ENCODE data around the gene ATP8B1.

Gene ATP8B1

GRCh38 chr18:57789090-57789489 is 14.0 kb downstream of the ATP8B1 start:
- TF ChIP-seq TCF12 (IDR thresholded peaks at IDR 0.05; ENCODE audit: low read depth) = no peak
- TF ChIP-seq REST (IDR thresholded peaks at IDR 0.05; ENCODE audit: low read depth) = no peak
- TF ChIP-seq NFIC (IDR thresholded peaks at IDR 0.05) = no peak
- TF ChIP-seq EP300 (IDR thresholded peaks at IDR 0.05; ENCODE audit: borderline replicate concordance) = no peak
- TF ChIP-seq CREB1 (IDR thresholded peaks at IDR 0.05; ENCODE audit: low read depth) = no peak
- no peak for TF ChIP-seq TEAD4 (IDR thresholded peaks at IDR 0.05)
- TF ChIP-seq USF1 (IDR thresholded peaks at IDR 0.05) = no peak
- no peak for TF ChIP-seq YY1 (IDR thresholded peaks at IDR 0.05; ENCODE audit: low read depth)
- TF ChIP-seq MAX (IDR thresholded peaks at IDR 0.05) = no peak
- no peak for TF ChIP-seq FOXM1 (IDR thresholded peaks at IDR 0.05; ENCODE audit: borderline replicate concordance, low read depth)
- TF ChIP-seq RAD21 (IDR thresholded peaks at IDR 0.05; ENCODE audit: low read depth) = no peak

- TF ChIP-seq NFIC (IDR thresholded peaks at IDR 0.05) (no peak), FOXM1 (IDR thresholded peaks at IDR 0.05; ENCODE audit: borderline replicate concordance, low read depth) (no peak), EGR1 (IDR thresholded peaks at IDR 0.05) (no peak)
Measured at GRCh38 chr18:57787068-57787685, 15.9 kb downstream of the ATP8B1 start.

- TF ChIP-seq YY1 (IDR thresholded peaks at IDR 0.05; ENCODE audit: low read depth) = no peak
- no peak for TF ChIP-seq REST (IDR thresholded peaks at IDR 0.05; ENCODE audit: low read depth)
- TF ChIP-seq USF1 (IDR thresholded peaks at IDR 0.05) = no peak
- no peak for TF ChIP-seq ZBTB7A (IDR thresholded peaks at IDR 0.05; ENCODE audit: low read depth)
- TF ChIP-seq RAD21 (IDR thresholded peaks at IDR 0.05; ENCODE audit: low read depth) = no peak
- no peak for TF ChIP-seq MAX (IDR thresholded peaks at IDR 0.05)
- TF ChIP-seq TCF12 (IDR thresholded peaks at IDR 0.05; ENCODE audit: low read depth) = no peak
- TF ChIP-seq FOXM1 (IDR thresholded peaks at IDR 0.05; ENCODE audit: borderline replicate concordance, low read depth) = no peak
- no peak for TF ChIP-seq EP300 (IDR thresholded peaks at IDR 0.05; ENCODE audit: borderline replicate concordance)
- TF ChIP-seq TAF1 (IDR thresholded peaks at IDR 0.05; ENCODE audit: low read depth) = no peak
- TF ChIP-seq CEBPB (IDR thresholded peaks at IDR 0.05) = no peak
- TF ChIP-seq CREB1 (IDR thresholded peaks at IDR 0.05; ENCODE audit: low read depth) = no peak
- TF ChIP-seq EGR1 (IDR thresholded peaks at IDR 0.05) = no peak
- TF ChIP-seq TEAD4 (IDR thresholded peaks at IDR 0.05) = no peak
- no peak for TF ChIP-seq NFIC (IDR thresholded peaks at IDR 0.05)
Measured at GRCh38 chr18:57785751-57786437, 17.2 kb downstream of the ATP8B1 start.

DNA sequence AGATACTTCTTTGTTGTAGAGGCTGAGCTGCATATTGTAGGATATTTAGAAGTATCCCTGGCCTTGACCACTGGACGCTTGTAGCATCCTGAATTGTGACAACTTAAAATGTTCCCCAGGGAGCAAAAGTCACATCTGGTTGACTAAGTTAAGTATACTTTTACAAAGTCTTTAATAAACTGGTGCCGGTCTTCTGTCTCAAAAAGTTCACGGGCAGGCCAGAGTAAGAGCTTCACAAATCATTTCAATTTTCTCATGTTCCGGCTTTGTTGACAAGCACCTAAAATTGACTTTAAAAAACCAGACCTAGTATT is 18.4 kb downstream of the ATP8B1 start:
- TF ChIP-seq TCF12 (IDR thresholded peaks at IDR 0.05; ENCODE audit: low read depth) (no peak), RAD21 (IDR thresholded peaks at IDR 0.05; ENCODE audit: low read depth) (no peak), REST (IDR thresholded peaks at IDR 0.05; ENCODE audit: low read depth) (no peak), CEBPB (IDR thresholded peaks at IDR 0.05) (no peak), ZBTB7A (IDR thresholded peaks at IDR 0.05; ENCODE audit: low read depth) (no peak), NFIC (IDR thresholded peaks at IDR 0.05) (no peak), YY1 (IDR thresholded peaks at IDR 0.05; ENCODE audit: low read depth) (no peak), CREB1 (IDR thresholded peaks at IDR 0.05; ENCODE audit: low read depth) (no peak), TAF1 (IDR thresholded peaks at IDR 0.05; ENCODE audit: low read depth) (no peak)

All from Ishikawa (cell line).